Uterus (tissue), 4 donors: Measurements from ENCODE around the gene WWC1. TPM values are rescaled to one million over a fixed set of nuclear protein-coding genes. Genes with fewer than 3 reads are reported as not detected.

Experiments used
- DNase-seq, 2 donors: peaks; one replicate each; pipeline ENCODE4 v3.0.0-alpha.2; 2019 to 2020
- H3K27ac ChIP-seq, 2 donors: fragments of 200-600 bp; sonication (generic); 1 replicate in 1 of 2; 2 replicates in 1 of 2; pipeline ENCODE4 v1.5.1; 2016 to 2018
- H3K27me3 ChIP-seq, 2 donors: fragments of 200-600 bp; sonication (generic); one replicate each; pipeline ENCODE4 v1.5.1; 2018 to 2019; ENCODE audit warnings: control low read depth in 1 of 2
- H3K36me3 ChIP-seq, 2 donors: fragments of 200-600 bp; sonication (generic); one replicate each; pipeline ENCODE4 v1.5.1; 2019; ENCODE audit warnings: control low read depth in 1 of 2
- H3K4me1 ChIP-seq, 2 donors: fragments of 200-600 bp; sonication (generic); one replicate each; pipeline ENCODE4 v1.5.1; 2018 to 2019; ENCODE audit warnings: control low read depth in 1 of 2
- H3K4me3 ChIP-seq, 2 donors: fragments of 200-600 bp; sonication (generic); 1 replicate in 1 of 2; 2 replicates in 1 of 2; pipeline ENCODE4 v1.5.1; 2018 to 2019; ENCODE audit warnings: mild to moderate bottlenecking in 1 of 2
- H3K9me3 ChIP-seq, 2 donors: fragments of 200-600 bp; sonication (generic); one replicate each; pipeline ENCODE4 v1.5.1; 2019; ENCODE audit warnings: control low read depth in 1 of 2
- POLR2A ChIP-seq, 2 donors: fragments of 450-650 bp; IDR thresholded peaks; one replicate each; pipeline ENCODE4 v1.6.1; 2016; ENCODE audit warnings: antibody characterized with exemption in 2 of 2, mild to moderate bottlenecking in 1 of 2, moderate library complexity in 1 of 2
- intact Hi-C: fragments of 100-400 bp; cut with DNase I; formaldehyde crosslinking; loops from one replicate; pipeline ENCODE4 v1.15.1; 2023; ENCODE audit warnings: low total_unique reads
- total RNA-seq, 4 donors: library from RNA; depleted of rRNA in 3 of 4; stranded (reverse); fragments of >200 nt in 3 of 4; gene quantifications; one replicate each; pipeline versions ENCODE4 v1.1.0 to v1.2.4, GENCODE V29; 2014 to 2023
- TF ChIP-seq, protein P1 (sequence below), 4 experiments: fragments of 200-600 bp in 2 of 4; fragments of 450-650 bp in 2 of 4; sonication (generic) in 2 of 4; IDR thresholded peaks; one replicate each; pipeline ENCODE4 v1.5.1; 2016 to 2019; ENCODE audit warnings: antibody characterized with exemption in 4 of 4, mild to moderate bottlenecking in 2 of 4, moderate library complexity in 1 of 4
- donor health status: DM: yes; HTN: yes; CAD: no.

The WWC1 gene
- total RNA-seq, 4 donors from 2014 or later = under 0.01 to 8.7 (median 1.9) TPM; not detected in 1

DNA sequence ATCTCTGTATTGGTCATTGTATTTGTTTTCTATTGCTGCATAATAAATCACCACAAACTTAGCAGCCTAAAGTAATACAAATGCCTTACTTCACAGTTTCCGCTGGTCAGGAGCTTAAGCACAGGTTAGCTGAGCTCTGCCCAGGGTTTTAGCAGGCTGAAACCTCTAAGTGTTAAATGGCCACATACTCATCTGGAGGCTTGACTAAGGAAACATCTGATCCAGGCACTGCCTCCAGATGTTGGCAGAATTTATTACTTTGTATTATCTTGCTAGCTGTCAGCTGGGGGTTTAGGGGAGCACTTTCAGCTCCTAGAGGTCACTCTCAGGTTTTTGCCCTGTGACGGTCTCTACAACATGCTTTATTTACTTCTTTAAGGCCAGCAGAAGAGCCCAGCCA, 171.6 kb downstream of the WWC1 start:
- Histone ChIP-seq H3K4me3 (no peak overlapping the region), H3K9me3 (no peaks in the 10 kb centered on the region), H3K27me3 (no peaks in the 10 kb centered on the region), H3K27ac (no peak overlapping the region), H3K4me1 (no peaks in the 10 kb centered on the region), H3K36me3 (no peaks in the 10 kb centered on the region)
- TF ChIP-seq, protein P1, sequence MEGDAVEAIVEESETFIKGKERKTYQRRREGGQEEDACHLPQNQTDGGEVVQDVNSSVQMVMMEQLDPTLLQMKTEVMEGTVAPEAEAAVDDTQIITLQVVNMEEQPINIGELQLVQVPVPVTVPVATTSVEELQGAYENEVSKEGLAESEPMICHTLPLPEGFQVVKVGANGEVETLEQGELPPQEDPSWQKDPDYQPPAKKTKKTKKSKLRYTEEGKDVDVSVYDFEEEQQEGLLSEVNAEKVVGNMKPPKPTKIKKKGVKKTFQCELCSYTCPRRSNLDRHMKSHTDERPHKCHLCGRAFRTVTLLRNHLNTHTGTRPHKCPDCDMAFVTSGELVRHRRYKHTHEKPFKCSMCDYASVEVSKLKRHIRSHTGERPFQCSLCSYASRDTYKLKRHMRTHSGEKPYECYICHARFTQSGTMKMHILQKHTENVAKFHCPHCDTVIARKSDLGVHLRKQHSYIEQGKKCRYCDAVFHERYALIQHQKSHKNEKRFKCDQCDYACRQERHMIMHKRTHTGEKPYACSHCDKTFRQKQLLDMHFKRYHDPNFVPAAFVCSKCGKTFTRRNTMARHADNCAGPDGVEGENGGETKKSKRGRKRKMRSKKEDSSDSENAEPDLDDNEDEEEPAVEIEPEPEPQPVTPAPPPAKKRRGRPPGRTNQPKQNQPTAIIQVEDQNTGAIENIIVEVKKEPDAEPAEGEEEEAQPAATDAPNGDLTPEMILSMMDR (IDR thresholded peaks at IDR 0.05) = no peak
- no peak for TF ChIP-seq POLR2A (IDR thresholded peaks at IDR 0.05)
- DNase-seq = no peak
- intact Hi-C loops = no loop called here

- Histone ChIP-seq H3K27ac (no peak overlapping the region), H3K9me3 (no peaks in the 10 kb centered on the region), H3K4me1 (no peaks in the 10 kb centered on the region), H3K27me3 (no peaks in the 10 kb centered on the region), H3K36me3 (no peaks in the 10 kb centered on the region), H3K4me3 (no peak overlapping the region)
- DNase-seq = no peak
- intact Hi-C loops = no loop called here
- TF ChIP-seq, protein P1 (IDR thresholded peaks at IDR 0.05) = no peak
- no peak for TF ChIP-seq POLR2A (IDR thresholded peaks at IDR 0.05)
Measured at GRCh38 chr5:168464214-168464613, 172.8 kb downstream of the WWC1 start.

- TF ChIP-seq, protein P1 (IDR thresholded peaks at IDR 0.05) = no peak
- TF ChIP-seq POLR2A (IDR thresholded peaks at IDR 0.05) = no peak
- Histone ChIP-seq H3K4me1 (no peaks in the 10 kb centered on the region), H3K27me3 (no peaks in the 10 kb centered on the region), H3K36me3 (no peaks in the 10 kb centered on the region), H3K9me3 (no peaks in the 10 kb centered on the region), H3K4me3 (no peak overlapping the region), H3K27ac (no peak overlapping the region)
- no peak for DNase-seq
- intact Hi-C loops = no loop called here
Measured at GRCh38 chr5:168464641-168465040, 173.2 kb downstream of the WWC1 start.

- intact Hi-C loops = no loop called here
- TF ChIP-seq POLR2A (IDR thresholded peaks at IDR 0.05) = no peak
- TF ChIP-seq, protein P1 (IDR thresholded peaks at IDR 0.05) = no peak
- no peak for DNase-seq
Measured at GRCh38 chr5:168467755-168468330, 176.4 kb downstream of the WWC1 start.

GRCh38 chr5:168468836-168469235, 177.4 kb downstream of the WWC1 start:
- DNase-seq = no peak
- H3K36me3 ChIP-seq = no peaks in the 10 kb centered on the region
- H3K27me3 ChIP-seq = no peaks in the 10 kb centered on the region
- no peak for TF ChIP-seq POLR2A (IDR thresholded peaks at IDR 0.05)
- TF ChIP-seq, protein P1 (IDR thresholded peaks at IDR 0.05) = no peak
- intact Hi-C loops = no loop called here
- no peaks in the 10 kb centered on the region for H3K4me1 ChIP-seq
- H3K4me3 ChIP-seq = no peak overlapping the region
- no peak overlapping the region for H3K27ac ChIP-seq
- H3K9me3 ChIP-seq = no peaks in the 10 kb centered on the region

More at GRCh38 chr5:168467755-168468330, 176.4 kb downstream of the WWC1 start:
- H3K27ac ChIP-seq = no peak overlapping the region
- no peak overlapping the region for H3K4me3 ChIP-seq
- H3K4me1 ChIP-seq = no peaks in the 10 kb centered on the region
- H3K27me3 ChIP-seq = no peaks in the 10 kb centered on the region
- H3K9me3 ChIP-seq = no peaks in the 10 kb centered on the region
- H3K36me3 ChIP-seq = no peaks in the 10 kb centered on the region
